HG03378 (cell line): ENCODE measurements around the gene FBLIM1.

ENCODE experiments used
- ATAC-seq: cut with Tn5 transposase; IDR thresholded peaks from one replicate; pipeline ENCODE4 v1.9.1; 2021; ENCODE audit warnings: mild to moderate bottlenecking, moderate library complexity; ENCODE audit not compliant: unreplicated experiment

Gene FBLIM1

GRCh38 chr1:15730936-15731335, 27.7 kb upstream of the FBLIM1 start:
- no peak for ATAC-seq

- no peak for ATAC-seq
Measured at GRCh38 chr1:15731735-15732685, 26.6 kb upstream of the FBLIM1 start.

GRCh38 chr1:15732686-15733081, 25.9 kb upstream of the FBLIM1 start:
- ATAC-seq = no peak

GRCh38 chr1:15733218-15733725, 25.3 kb upstream of the FBLIM1 start:
- no peak for ATAC-seq

GRCh38 chr1:15733726-15734226, 24.8 kb upstream of the FBLIM1 start:
- ATAC-seq = no peak

- ATAC-seq = no peak
Measured at GRCh38 chr1:15734296-15734695, 24.3 kb upstream of the FBLIM1 start.

DNA sequence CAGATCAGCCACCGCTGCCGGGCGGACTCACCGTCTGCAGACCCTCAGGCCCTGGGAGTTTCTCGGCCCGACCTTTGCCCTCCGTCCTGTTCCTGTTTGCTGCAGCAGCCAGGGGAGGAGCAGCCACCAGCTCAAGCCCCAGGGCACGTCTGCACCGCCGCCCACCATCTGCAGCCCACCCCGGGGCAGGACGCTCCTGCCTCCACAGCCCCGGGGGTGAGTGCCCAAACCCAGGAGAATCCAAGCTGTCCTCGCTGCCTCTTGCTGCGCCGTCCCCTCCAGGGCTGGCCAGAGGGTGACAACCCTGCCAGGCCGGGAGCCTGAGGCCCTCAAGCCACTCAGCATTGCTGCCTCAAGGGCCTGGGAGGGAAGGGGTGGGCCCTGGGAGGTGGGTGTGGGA, 23.7 kb upstream of the FBLIM1 start:
- no peak for ATAC-seq

DNA sequence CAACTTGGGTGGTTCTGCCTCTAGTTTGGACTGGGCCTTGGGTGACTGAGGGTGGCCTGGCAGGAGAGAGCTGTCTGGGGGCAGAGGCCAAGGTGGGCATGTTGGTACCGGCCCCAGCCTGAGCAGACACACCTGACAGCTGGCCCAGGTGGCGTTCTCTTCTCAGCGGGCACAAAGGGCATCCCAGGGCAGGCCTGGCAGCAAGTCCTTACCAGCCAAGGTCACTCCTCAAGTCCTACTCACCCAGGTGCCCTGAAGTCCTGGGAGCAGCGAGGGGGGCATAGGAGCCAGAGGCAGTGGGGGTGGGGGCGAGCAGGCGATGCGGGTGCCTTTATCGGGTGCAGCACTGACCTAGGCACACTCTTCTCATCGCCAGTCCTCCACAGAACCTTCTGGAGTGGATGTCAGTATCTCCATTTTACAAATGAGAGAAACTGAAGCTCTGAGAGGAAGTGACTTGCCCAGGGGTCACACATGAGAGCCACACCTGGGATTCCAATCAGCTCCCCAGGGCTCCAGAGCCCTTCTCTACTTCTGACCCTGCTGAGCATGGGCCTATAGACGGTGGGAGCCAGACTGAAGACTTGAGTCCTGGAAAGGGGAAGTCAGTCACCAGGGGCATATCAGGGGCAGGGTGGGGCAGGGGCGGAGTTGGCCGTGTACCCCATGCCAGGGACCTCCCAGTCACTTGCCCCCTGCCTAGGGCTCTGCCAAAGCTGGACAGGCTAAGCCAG, 23.1 kb upstream of the FBLIM1 start:
- ATAC-seq = no peak

- ATAC-seq = no peak
Measured at GRCh38 chr1:15736038-15736891, 22.3 kb upstream of the FBLIM1 start, which contains the start of gene SLC25A34. SLC25A34 (plus strand) TSS chr1:15736258; CDS start chr1:15736486, 228 bp downstream.

GRCh38 chr1:15736892-15737261, 21.7 kb upstream of the FBLIM1 start:
- ATAC-seq = no peak

GRCh38 chr1:15737324-15738319, 21.0 kb upstream of the FBLIM1 start:
- ATAC-seq = no peak

- ATAC-seq = no peak
Measured at GRCh38 chr1:15738416-15739113, 20.0 kb upstream of the FBLIM1 start.

- ATAC-seq = no peak
Measured at GRCh38 chr1:15739259-15739658, 19.3 kb upstream of the FBLIM1 start.

- no peak for ATAC-seq
Measured at GRCh38 chr1:15739745-15740144, 18.9 kb upstream of the FBLIM1 start.

GRCh38 chr1:15740924-15741850, 17.4 kb upstream of the FBLIM1 start:
- ATAC-seq = no peak

DNA sequence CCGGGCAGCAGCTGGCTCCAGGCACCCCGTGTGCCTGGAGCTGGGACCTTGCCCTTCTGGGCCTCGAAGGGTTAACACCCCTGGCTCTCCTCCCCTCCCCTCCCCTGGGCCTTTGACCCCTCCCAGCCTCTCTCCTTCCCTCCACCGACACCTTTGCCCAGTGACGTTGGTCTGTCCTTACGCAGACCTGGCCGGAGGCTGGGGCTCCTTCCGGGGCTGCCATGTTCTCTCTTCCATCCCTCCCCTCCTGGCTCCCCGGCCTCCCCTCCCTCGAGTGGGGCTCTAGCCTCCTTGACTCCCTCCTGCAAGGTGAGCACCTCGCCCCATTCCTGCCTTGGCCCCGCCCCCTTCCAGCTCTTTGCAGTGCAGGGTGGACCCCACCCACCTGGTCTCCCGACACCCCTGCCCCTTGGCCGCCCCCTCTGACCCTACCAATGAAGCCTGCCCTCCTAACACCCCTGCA, 16.2 kb upstream of the FBLIM1 start, which contains the start of gene TMEM82:
Gene TMEM82, plus strand, starts transcription at position 161 of the 463 bp plus-strand sequence. Its CDS starts 61 bp downstream, at position 222.
- no peak for ATAC-seq

DNA sequence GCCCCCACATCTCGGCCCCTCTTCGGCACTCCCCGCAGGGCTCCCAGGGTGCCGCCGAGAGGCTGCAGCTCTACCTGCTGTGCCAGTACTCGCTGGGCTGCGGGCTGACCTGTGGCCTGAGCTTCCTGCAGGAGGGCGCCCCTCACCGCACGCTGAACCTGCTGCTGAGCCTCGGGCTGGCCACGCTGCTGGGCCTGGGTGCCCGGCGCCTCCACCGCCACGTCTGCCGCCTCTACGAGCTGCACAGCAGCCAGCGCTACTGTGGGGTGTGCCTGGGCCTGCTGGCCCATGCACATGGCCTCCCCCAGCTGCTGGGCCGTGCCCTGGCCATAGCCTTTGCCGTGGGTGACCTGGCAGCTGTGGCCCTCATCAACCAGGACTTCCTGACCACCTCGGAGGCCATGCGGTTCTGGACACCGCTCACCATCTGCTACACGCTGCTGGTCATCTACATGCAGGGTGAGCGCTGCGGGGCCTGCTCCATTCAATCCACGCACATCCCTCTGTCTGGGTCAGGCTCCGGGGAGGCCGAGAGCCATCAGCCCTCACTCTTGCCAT, 14.4 kb upstream of the FBLIM1 start:
- no peak for ATAC-seq
